Measurements from ENCODE around the gene IRS2.

GRCh38 chr13:109762791-109763190 is 23.6 kb downstream of the IRS2 start:
- TF ChIP-seq GATA3 (IDR thresholded peaks at IDR 0.05; ENCODE audit: low read depth, low read length) (no peak), GATA2 (IDR thresholded peaks at IDR 0.05; ENCODE audit: low read depth, low read length) (no peak)
